Measurements from ENCODE around the gene OTOP3.

OTOP3 gene

GRCh38 chr17:74941128-74941725, 5.5 kb downstream of the OTOP3 start:
- DNase-seq (ENCODE audit: low spot score): no peak

GRCh38 chr17:74943808-74944522, 8.3 kb downstream of the OTOP3 start:
- no peak for DNase-seq (ENCODE audit: low spot score)

GRCh38 chr17:74945543-74945942, 9.8 kb downstream of the OTOP3 start:
- DNase-seq (ENCODE audit: low spot score): no peak

GRCh38 chr17:74946641-74947040, 10.9 kb downstream of the OTOP3 start:
- DNase-seq (ENCODE audit: low spot score): no peak

- DNase-seq (ENCODE audit: low spot score): no peak
These were observed 11.5 kb downstream of the OTOP3 start for GRCh38 chr17:74947041-74947754.

GRCh38 chr17:74949455-74950115, 13.9 kb downstream of the OTOP3 start:
- no peak for DNase-seq (ENCODE audit: low spot score)

GRCh38 chr17:74950207-74950606, 14.5 kb downstream of the OTOP3 start:
- no peak for DNase-seq (ENCODE audit: low spot score)

GRCh38 chr17:74951065-74951464, 15.4 kb downstream of the OTOP3 start:
- DNase-seq (ENCODE audit: low spot score): no peak

GRCh38 chr17:74951680-74952421, 16.2 kb downstream of the OTOP3 start:
- no peak for DNase-seq (ENCODE audit: low spot score)

- DNase-seq (ENCODE audit: low spot score): no peak
These were observed 16.9 kb downstream of the OTOP3 start for GRCh38 chr17:74952431-74953133.

GRCh38 chr17:74953134-74953687, 17.5 kb downstream of the OTOP3 start:
- peak; percentile 53 for DNase-seq (ENCODE audit: low spot score)

- DNase-seq (ENCODE audit: low spot score): no peak
These were observed 18.4 kb downstream of the OTOP3 start for GRCh38 chr17:74954115-74954514.

GRCh38 chr17:74954665-74955421, 19.1 kb downstream of the OTOP3 start:
- DNase-seq (ENCODE audit: low spot score): no peak

GRCh38 chr17:74956093-74956492, 20.4 kb downstream of the OTOP3 start:
- no peak for DNase-seq (ENCODE audit: low spot score)

GRCh38 chr17:74957935-74958740, 22.4 kb downstream of the OTOP3 start:
- DNase-seq (ENCODE audit: low spot score): peak; percentile 96

- no peak for DNase-seq (ENCODE audit: low spot score)
These were observed 24.3 kb downstream of the OTOP3 start for GRCh38 chr17:74959826-74960515.

GRCh38 chr17:74960570-74961342, 25.1 kb downstream of the OTOP3 start:
- DNase-seq (ENCODE audit: low spot score): peak; percentile 97
